ENCODE data around the gene PINLYP.

DNA sequence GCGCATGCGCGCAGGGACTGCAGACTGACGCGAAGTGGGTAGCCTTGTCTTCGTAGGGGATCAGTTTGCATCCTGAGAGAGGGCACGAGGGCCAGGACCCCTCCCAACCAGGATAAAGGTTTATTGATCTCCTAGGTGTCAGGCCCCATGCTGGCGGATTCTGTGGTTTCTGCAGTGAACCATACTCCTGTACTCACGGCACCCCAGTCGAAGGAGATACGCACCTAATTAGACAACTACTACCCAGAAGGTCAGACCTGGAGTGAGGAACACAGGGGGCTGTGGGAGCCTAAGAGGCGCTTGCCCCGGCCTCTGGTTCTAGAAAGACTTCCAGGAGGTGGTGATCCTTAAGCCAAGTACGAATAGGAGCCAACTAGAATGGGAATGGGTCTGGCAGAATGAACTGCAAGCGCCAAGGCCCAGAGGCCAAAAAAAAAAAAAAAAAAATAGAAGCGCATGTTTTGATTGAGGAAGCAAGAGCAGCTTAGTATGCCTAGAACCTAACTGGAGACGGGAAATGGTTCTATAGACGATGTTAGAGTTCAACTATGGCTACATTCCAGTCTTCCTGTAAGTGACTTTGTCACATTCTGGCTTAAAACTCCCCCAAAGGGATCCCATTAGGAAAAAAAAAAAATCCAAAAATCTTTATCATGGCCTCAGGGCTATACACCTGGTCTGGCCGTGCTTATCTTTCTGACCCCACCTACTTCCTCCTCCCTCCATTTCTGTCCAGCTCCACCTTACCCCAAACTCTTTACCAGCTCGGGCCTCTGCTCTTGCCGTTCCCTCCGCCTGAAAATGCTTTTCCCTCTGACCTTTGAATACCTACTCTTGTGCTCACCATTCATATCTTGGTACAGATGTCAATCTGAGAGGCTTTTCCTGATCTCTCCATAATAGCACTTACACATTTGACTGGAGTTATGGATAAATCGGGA, 44.7 kb downstream of the PINLYP start:
- TF ChIP-seq GATA2 (IDR thresholded peaks at IDR 0.05; ENCODE audit: low read depth, low read length) (no peak; the same call in 1 of the 2 replicates), GATA3 (IDR thresholded peaks at IDR 0.05; ENCODE audit: low read depth, low read length) (no peak)

Data from SH-SY5Y (cell line).